Ovary (tissue), 9 donors: Measurements from ENCODE around the gene PSEN2. TPM values are rescaled to one million over a fixed set of nuclear protein-coding genes. Genes with fewer than 3 reads are reported as not detected.
A peak's percentile ranks its signal among the peaks of the same experiment; 100 is the strongest.

Source experiments
- DNase-seq, 5 donors: peaks; one replicate each; pipeline ENCODE4 v3.0.0-alpha.2; 2019 to 2020
- H3K27ac ChIP-seq, 2 donors: fragments of 200-600 bp; one replicate each; pipeline versions ENCODE4 v1.5.1 to v1.8.0; 2019 to 2022
- H3K27me3 ChIP-seq: fragments of 200-600 bp; one replicate; pipeline ENCODE4 v1.8.0; 2022
- H3K36me3 ChIP-seq: fragments of 200-600 bp; sonication (generic); one replicate; pipeline ENCODE4 v1.5.1; 2019
- H3K4me1 ChIP-seq: one replicate; pipeline ENCODE4 v1.8.1; 2013; ENCODE audit warnings: mild to moderate bottlenecking, moderate library complexity; ENCODE audit not compliant: insufficient read depth
- H3K4me3 ChIP-seq: fragments of 200-600 bp; sonication (generic); one replicate; pipeline ENCODE4 v1.5.1; 2017
- H3K9me3 ChIP-seq, 2 donors: fragments of 200-600 bp in 1 of 2; sonication (generic) in 1 of 2; one replicate each; pipeline versions ENCODE4 v1.5.1 to v1.8.1; 2013 to 2019; ENCODE audit warnings: mild to moderate bottlenecking in 1 of 2, moderate library complexity in 1 of 2
- EP300 ChIP-seq: sonication (generic); formaldehyde crosslinking; IDR thresholded peaks from one replicate; pipeline ENCODE4 v1.6.1; 2017; ENCODE audit warnings: antibody characterized with exemption
- POLR2A ChIP-seq: fragments of 450-650 bp; IDR thresholded peaks from one replicate; pipeline ENCODE4 v1.6.1; 2017; ENCODE audit warnings: antibody characterized with exemption, mild to moderate bottlenecking, moderate library complexity
- WGBS, 3 donors: extraction: QIAGEN DNeasy Blood & Tissue Kit in 1 of 3; methylation state at CpG; one replicate each; pipeline versions ENCODE4 v1.1.5 to v1.1.7; 2013 to 2017; 5-methylcytosine and 5-hydroxymethylcytosine counted together
- intact Hi-C, 4 donors: fragments of 100-400 bp; cut with DNase I; formaldehyde crosslinking; loops; one replicate each; pipeline versions ENCODE4 v1.11.0 to v1.15.1; 2022 to 2023
- polyA plus RNA-seq, 2 donors: library from polyadenylated mRNA; stranded (reverse); fragments of 200-250 nt in 1 of 2; fragments of 350-450 nt in 1 of 2; fragmentation: Illumina TruSeq in 1 of 2; extraction: RNeasy Lipid Tissue Mini Kit (QIAGEN cat#74804) in 1 of 2; gene quantifications; one replicate each; pipeline ENCODE4 v1.2.3, GENCODE V29; 2013 to 2014
- total RNA-seq, 7 donors: library from RNA; depleted of rRNA in 2 of 7; stranded (reverse); fragments of >200 nt in 2 of 7; fragmentation: NEBNext Ultra II Directional in 3 of 7; extraction: Animal tissue kit (Norgen Biotek cat#: 25700) in 3 of 7; gene quantifications; one replicate each; pipeline versions ENCODE4 v1.1.0 to v1.2.4, GENCODE V29; 2016 to 2023
- TF ChIP-seq, protein P1 (sequence below), 3 donors: fragments of 450-650 bp in 2 of 3; fragments of 200-600 bp in 1 of 3; IDR thresholded peaks; one replicate each; pipeline versions ENCODE4 v1.5.1 to v1.8.0; 2016 to 2022; ENCODE audit warnings: antibody characterized with exemption in 3 of 3, mild to moderate bottlenecking in 1 of 3
- donor health status: DM: no; HTN: no; CAD: no; lungs with moderate emphysema.
- donor health status: DM: no; HTN: no; CAD: no.
- donor health status: Bipolar disorder and iron deficiency.
- donor health status: DM: yes; HTN: yes; CAD: no.
- donor health status: DM: no; HTN: no; CAD: no.
- donor health status: DM: yes; HTN: yes; CAD: no.

The PSEN2 gene
- total and polyA plus RNA-seq, 9 donors: 17.8 to 37.0 (median 24.6) TPM

- no peak overlapping the region for H3K27ac ChIP-seq
- no peaks in the 10 kb centered on the region for H3K27me3 ChIP-seq
- WGBS, 3 donors: 52 to 61% (median 58%) methylated on average over 13 of the region's 13 CpGs
- intact Hi-C loops: loop anchor here in 2 of 4 donors (5.0 to 10.0 kb wide), 3 partner anchors 405 to 525 kb away; partner anchors contain the start of gene CDC42BPA (in 1 of the 2)
- H3K4me1 ChIP-seq: no peaks in the 10 kb centered on the region
- no peak overlapping the region for H3K4me3 ChIP-seq
- TF ChIP-seq, protein P1, sequence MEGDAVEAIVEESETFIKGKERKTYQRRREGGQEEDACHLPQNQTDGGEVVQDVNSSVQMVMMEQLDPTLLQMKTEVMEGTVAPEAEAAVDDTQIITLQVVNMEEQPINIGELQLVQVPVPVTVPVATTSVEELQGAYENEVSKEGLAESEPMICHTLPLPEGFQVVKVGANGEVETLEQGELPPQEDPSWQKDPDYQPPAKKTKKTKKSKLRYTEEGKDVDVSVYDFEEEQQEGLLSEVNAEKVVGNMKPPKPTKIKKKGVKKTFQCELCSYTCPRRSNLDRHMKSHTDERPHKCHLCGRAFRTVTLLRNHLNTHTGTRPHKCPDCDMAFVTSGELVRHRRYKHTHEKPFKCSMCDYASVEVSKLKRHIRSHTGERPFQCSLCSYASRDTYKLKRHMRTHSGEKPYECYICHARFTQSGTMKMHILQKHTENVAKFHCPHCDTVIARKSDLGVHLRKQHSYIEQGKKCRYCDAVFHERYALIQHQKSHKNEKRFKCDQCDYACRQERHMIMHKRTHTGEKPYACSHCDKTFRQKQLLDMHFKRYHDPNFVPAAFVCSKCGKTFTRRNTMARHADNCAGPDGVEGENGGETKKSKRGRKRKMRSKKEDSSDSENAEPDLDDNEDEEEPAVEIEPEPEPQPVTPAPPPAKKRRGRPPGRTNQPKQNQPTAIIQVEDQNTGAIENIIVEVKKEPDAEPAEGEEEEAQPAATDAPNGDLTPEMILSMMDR (IDR thresholded peaks at IDR 0.05): peak in 2 of 3 donors; percentile 17 to 19
- TF ChIP-seq EP300: no peak
- no peak for TF ChIP-seq POLR2A
- no peaks in the 10 kb centered on the region for H3K36me3 ChIP-seq
- peak; percentile 35 to 67 (median 50) for DNase-seq
- H3K9me3 ChIP-seq: no peaks in the 10 kb centered on the region
These were observed 42.3 kb downstream of the PSEN2 start for GRCh38 chr1:226912587-226913176.

DNA sequence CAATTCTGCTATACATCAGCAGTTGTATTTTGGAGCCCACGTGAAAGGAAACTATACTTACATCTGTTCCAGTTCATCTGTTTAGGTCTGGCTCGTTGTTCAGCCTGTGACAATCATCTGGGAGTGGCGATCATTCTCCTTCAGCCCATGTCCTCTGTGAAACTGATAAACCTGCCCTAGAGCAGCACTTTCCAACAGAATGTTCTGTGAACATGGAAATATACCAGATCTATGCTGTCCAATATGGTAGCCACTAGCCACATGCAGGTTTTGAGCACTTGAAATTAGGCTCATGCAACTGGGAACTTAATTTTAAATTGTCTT lies 45.2 kb downstream of the PSEN2 start:
- H3K36me3 ChIP-seq: no peaks in the 10 kb centered on the region
- no peak overlapping the region for H3K4me3 ChIP-seq
- H3K9me3 ChIP-seq: no peaks in the 10 kb centered on the region
- WGBS, 3 donors: 31 to 96% (median 94%) methylated on average over 3 of the region's 3 CpGs
- intact Hi-C loops: loop anchor here in 1 of 4 donors (10.0 kb wide), 1 partner anchor 519 kb away; no protein-coding TSS in a partner anchor
- no peaks in the 10 kb centered on the region for H3K27me3 ChIP-seq
- no peak for TF ChIP-seq POLR2A
- TF ChIP-seq, protein P1 (IDR thresholded peaks at IDR 0.05): no peak
- TF ChIP-seq EP300: no peak
- no peak for DNase-seq
- H3K4me1 ChIP-seq: peaks cover 8% of the 10 kb centered on the region
- H3K27ac ChIP-seq: no peak overlapping the region

DNA sequence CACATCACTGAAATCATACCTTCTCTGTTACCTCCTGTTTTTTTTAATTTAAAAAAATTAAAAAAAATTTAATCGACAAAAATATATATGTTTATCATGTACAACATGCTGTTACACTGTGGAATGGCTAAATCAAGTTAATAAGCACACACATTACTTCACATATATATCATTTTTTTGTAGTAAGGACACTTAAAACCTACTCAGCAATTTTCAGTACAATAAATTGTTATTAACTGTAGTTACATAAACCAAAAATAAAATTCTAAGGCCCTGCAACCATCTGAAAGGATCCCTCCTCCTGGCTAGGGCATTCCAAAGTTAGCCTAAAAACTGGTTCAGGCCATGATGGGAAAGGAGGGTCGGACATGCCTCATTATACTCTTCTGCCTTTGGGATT lies 46.1 kb downstream of the PSEN2 start:
- H3K4me3 ChIP-seq: no peak overlapping the region
- intact Hi-C loops: loop anchor here in 1 of 4 donors (10.0 kb wide), 1 partner anchor 518 kb away; no protein-coding TSS in a partner anchor
- no peaks in the 10 kb centered on the region for H3K9me3 ChIP-seq

GRCh38 chr1:226919587-226919986 lies 49.2 kb downstream of the PSEN2 start:
- peak overlapping the region in 1 of 2 donors; percentile 55 for H3K27ac ChIP-seq
- 35 to 50% (median 48%) methylated on average over 5 of the region's 5 CpGs for WGBS, 3 donors
- intact Hi-C loops: loop anchor here in 1 of 4 donors (10.0 kb wide), 1 partner anchor 515 kb away; no protein-coding TSS in a partner anchor

More for the DNA sequence above, 46.1 kb downstream of the PSEN2 start:
- no peak for TF ChIP-seq POLR2A
- TF ChIP-seq, protein P1 (IDR thresholded peaks at IDR 0.05): no peak
- no peak for TF ChIP-seq EP300
- Histone ChIP-seq H3K27me3 (no peaks in the 10 kb centered on the region), H3K27ac (no peak overlapping the region), H3K36me3 (no peaks in the 10 kb centered on the region), H3K4me1 (peaks cover 9% of the 10 kb centered on the region)
- WGBS, 3 donors: 94 to 100% (median 98%) methylated on average over 2 of the region's 2 CpGs
- no peak for DNase-seq

More at GRCh38 chr1:226919587-226919986, 49.2 kb downstream of the PSEN2 start:
- TF ChIP-seq EP300: no peak
- TF ChIP-seq POLR2A: no peak
- TF ChIP-seq, protein P1 (IDR thresholded peaks at IDR 0.05): no peak
- DNase-seq: no peak
- no peak overlapping the region for H3K4me3 ChIP-seq
- no peaks in the 10 kb centered on the region for H3K9me3 ChIP-seq
- H3K4me1 ChIP-seq: peaks cover 9% of the 10 kb centered on the region
- no peaks in the 10 kb centered on the region for H3K27me3 ChIP-seq
- H3K36me3 ChIP-seq: no peaks in the 10 kb centered on the region
